Keratinocyte (primary cell): Measurements from ENCODE around the gene CIP2A. TPM values are rescaled to one million over a fixed set of nuclear protein-coding genes. Genes with fewer than 3 reads are reported as not detected.

Experiments used
- DNase-seq: peaks from one replicate; pipeline ENCODE4 v3.0.0-alpha.2; 2011; ENCODE audit warnings: low read depth, missing footprints, low spot score
- FAIRE-seq: peaks from 2 replicates; lab custom pipeline; 2011; peaks lifted over from hg19 to GRCh38; lab: Jason Lieb, UNC
- H2AFZ ChIP-seq: 2 replicates; pipeline ENCODE4 v1.6.0; 2012; ENCODE audit warnings: low read length, control low read depth, inconsistent platforms; ENCODE audit not compliant: control insufficient read depth
- H3K27ac ChIP-seq: 2 replicates; pipeline ENCODE4 v1.5.1; 2011; ENCODE audit warnings: low read length; ENCODE audit not compliant: control insufficient read depth, insufficient read depth
- H3K27me3 ChIP-seq: 3 replicates; pipeline ENCODE4 v1.6.0; 2011; ENCODE audit warnings: low read length; ENCODE audit not compliant: control insufficient read depth, insufficient read depth; ENCODE audit errors: extremely low read depth
- H3K36me3 ChIP-seq, 2 experiments: 2 replicates in 1 of 2; 3 replicates in 1 of 2; pipeline ENCODE4 v1.5.1; 2011; ENCODE audit warnings: low read length in 2 of 2, mild to moderate bottlenecking in 1 of 2; ENCODE audit not compliant: control insufficient read depth in 2 of 2, insufficient read depth in 2 of 2; ENCODE audit errors: extremely low read depth in 1 of 2
- H3K4me1 ChIP-seq: 3 replicates; pipeline ENCODE4 v1.5.1; 2011; ENCODE audit warnings: low read length; ENCODE audit not compliant: control insufficient read depth, insufficient read depth; ENCODE audit errors: extremely low read depth
- H3K4me2 ChIP-seq: 3 replicates; pipeline ENCODE4 v1.6.0; 2011; ENCODE audit warnings: low read depth, low read length; ENCODE audit not compliant: control insufficient read depth, insufficient read depth; ENCODE audit errors: extremely low read depth
- H3K4me3 ChIP-seq, 3 experiments: fragments of 200-600 bp in 1 of 3; sonication (generic) in 1 of 3; 2 replicates in 2 of 3; 3 replicates in 1 of 3; pipeline ENCODE4 v1.5.1; 2011 to 2016; ENCODE audit warnings: low read length in 3 of 3, mild to moderate bottlenecking in 3 of 3, control low read depth in 2 of 3, inconsistent platforms in 1 of 3, low read depth in 1 of 3, mixed read lengths in 1 of 3, mixed run types in 1 of 3, moderate library complexity in 1 of 3; ENCODE audit not compliant: control insufficient read depth in 2 of 3, insufficient read depth in 2 of 3; ENCODE audit errors: extremely low read depth in 1 of 3
- H3K79me2 ChIP-seq: 2 replicates; pipeline ENCODE4 v1.6.0; 2012; ENCODE audit warnings: low read length; ENCODE audit not compliant: control insufficient read depth, insufficient read depth
- H3K9ac ChIP-seq: 3 replicates; pipeline ENCODE4 v1.6.0; 2011; ENCODE audit warnings: low read length; ENCODE audit not compliant: control insufficient read depth, insufficient read depth; ENCODE audit errors: extremely low read depth
- H3K9me1 ChIP-seq: 3 replicates; pipeline ENCODE4 v1.6.0; 2011; ENCODE audit warnings: low read length; ENCODE audit not compliant: control insufficient read depth, insufficient read depth; ENCODE audit errors: extremely low read depth
- H3K9me3 ChIP-seq: 2 replicates; pipeline ENCODE4 v1.5.1; 2012; ENCODE audit warnings: low read depth, low read length; ENCODE audit not compliant: control insufficient read depth
- H4K20me1 ChIP-seq: 3 replicates; pipeline ENCODE4 v1.6.0; 2011; ENCODE audit warnings: low read length; ENCODE audit not compliant: control insufficient read depth, insufficient read depth; ENCODE audit errors: extremely low read depth
- CTCF ChIP-seq, 3 experiments: IDR thresholded peaks in 1 of 3; conservative IDR thresholded peaks in 1 of 3; optimal IDR thresholded peaks in 1 of 3; 2 replicates in 2 of 3; 3 replicates in 1 of 3; pipeline versions ENCODE3 to v1.5.1; 2011; ENCODE audit warnings: low read length in 3 of 3, mild to moderate bottlenecking in 3 of 3, moderate library complexity in 2 of 3, control low read depth in 1 of 3, inconsistent platforms in 1 of 3; ENCODE audit not compliant: insufficient read depth in 2 of 3; ENCODE audit errors: extremely low read depth in 1 of 3
- EZH2 ChIP-seq: IDR thresholded peaks from one replicate; pipeline ENCODE4 v1.6.1; 2012; ENCODE audit warnings: inconsistent platforms, mild to moderate bottlenecking, low read length, moderate library complexity
- dilution Hi-C: fragments of 300-500 bp; cut with MboI; formaldehyde crosslinking; loops from one replicate; pipeline ENCODE4 v1.7.0; 2020; ENCODE audit warnings: low sequenced_read_pairs; ENCODE audit not compliant: extremely low pct_ligation_motif_present
- polyA plus RNA-seq, 5 experiments: library from polyadenylated mRNA; depleted of rRNA in 3 of 5; stranded (reverse) in 3 of 5; stranded (forward) in 1 of 5; unstranded in 1 of 5; fragments of >200 nt; gene quantifications; 1 replicate in 1 of 5; 2 replicates in 3 of 5; 3 replicates in 1 of 5; pipeline versions ENCODE4 v1.2.1 to v1.2.3, GENCODE V29; 2011 to 2012; ENCODE audit warnings: missing spikeins in 2 of 5, low read depth in 1 of 5, low replicate concordance in 1 of 5

The CIP2A gene
- polyA plus RNA-seq, 1 donor (not counting 4 experiments of a cell fraction or from before 2014, with no cell fraction given): 9.9 TPM

GRCh38 chr3:108538083-108538482 lies 51.2 kb downstream of the CIP2A start:
- Histone ChIP-seq H3K4me1 (no peaks in the 10 kb centered on the region), H4K20me1 (no peaks in the 10 kb centered on the region), H3K27ac (no peak overlapping the region), H3K36me3 (no peaks in the 10 kb centered on the region), H3K9me1 (no peaks in the 10 kb centered on the region), H3K9ac (no peak overlapping the region), H3K27me3 (no peaks in the 10 kb centered on the region), H2AFZ (no peak overlapping the region), H3K4me2 (no peak overlapping the region), H3K9me3 (no peaks in the 10 kb centered on the region), H3K4me3 (no peak overlapping the region), H3K79me2 (no peaks in the 10 kb centered on the region)
- FAIRE-seq: no peak
- TF ChIP-seq CTCF (optimal IDR thresholded peaks at IDR 0.05 in 1 of 3, IDR thresholded peaks at IDR 0.05 in 1 of 3, conservative IDR thresholded peaks at IDR 0.05 in 1 of 3; ENCODE audit: extremely low read depth in 1 of 3, insufficient read depth in 2 of 3, low read length in 3 of 3): no peak
- TF ChIP-seq EZH2: no peak
- dilution Hi-C loops: no loop called here
- no peak for DNase-seq

GRCh38 chr3:108528459-108529252 lies 60.6 kb downstream of the CIP2A start:
- no peak for FAIRE-seq
- dilution Hi-C loops: no loop called here
- Histone ChIP-seq H3K9me3 (no peaks in the 10 kb centered on the region), H3K4me3 (no peak overlapping the region), H3K27ac (no peak overlapping the region), H3K36me3 (no peaks in the 10 kb centered on the region), H3K4me2 (no peak overlapping the region), H2AFZ (no peak overlapping the region), H3K4me1 (no peaks in the 10 kb centered on the region), H3K9ac (no peak overlapping the region), H4K20me1 (no peaks in the 10 kb centered on the region), H3K9me1 (no peaks in the 10 kb centered on the region), H3K27me3 (no peaks in the 10 kb centered on the region), H3K79me2 (no peaks in the 10 kb centered on the region)
- TF ChIP-seq CTCF (optimal IDR thresholded peaks at IDR 0.05 in 1 of 3, IDR thresholded peaks at IDR 0.05 in 1 of 3, conservative IDR thresholded peaks at IDR 0.05 in 1 of 3; ENCODE audit: extremely low read depth in 1 of 3, insufficient read depth in 2 of 3, low read length in 3 of 3) (no peak), EZH2 (no peak)
- DNase-seq: no peak
